ENCODE results near the gene KRT34.
"Not testable (repeated sequence)": the region's sequence is repeated elsewhere in the genome, so short reads cannot be mapped to it uniquely, and the experiment has no call there.

The KRT34 gene

DNA sequence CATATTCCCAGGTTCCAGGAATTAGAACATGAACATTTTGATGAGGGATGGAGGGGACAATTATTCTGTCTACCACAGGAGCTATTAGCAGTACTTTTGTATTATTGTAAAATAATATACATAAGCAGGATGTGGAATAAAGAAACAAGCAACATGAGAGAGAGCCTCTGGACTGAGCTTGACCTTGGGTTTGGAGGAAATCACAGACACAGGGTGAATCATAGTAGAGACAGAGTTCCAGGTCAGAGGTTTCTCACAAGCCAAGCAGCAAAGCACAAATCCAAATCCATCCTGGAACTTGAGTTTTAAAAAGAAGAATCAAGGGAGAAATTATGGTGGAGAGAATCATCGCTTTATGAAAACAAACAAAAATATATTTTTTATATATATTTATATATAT lies 10.2 kb upstream of the KRT34 start:
- Histone ChIP-seq H3K4me1 (ENCODE audit: control insufficient read depth, insufficient read depth, low read length, unreplicated experiment) (peaks cover 23% of the 10 kb centered on the region), H3K4me3 (ENCODE audit: low read depth, low read length) (no peak overlapping the region), H3K79me2 (ENCODE audit: control insufficient read depth, insufficient read depth, low read length, unreplicated experiment) (no peaks in the 10 kb centered on the region), H3K27me3 (ENCODE audit: insufficient read depth, low read length) (no peaks in the 10 kb centered on the region), H3K27ac (ENCODE audit: low read depth, low read length) (0 out of 2 replicates have a peak overlapping the region, but pooled peaks have one; percentile 29), H2AFZ (ENCODE audit: low read length, unreplicated experiment) (no peak overlapping the region), H3K36me3 (ENCODE audit: insufficient read depth, low read length) (no peaks in the 10 kb centered on the region)

DNA sequence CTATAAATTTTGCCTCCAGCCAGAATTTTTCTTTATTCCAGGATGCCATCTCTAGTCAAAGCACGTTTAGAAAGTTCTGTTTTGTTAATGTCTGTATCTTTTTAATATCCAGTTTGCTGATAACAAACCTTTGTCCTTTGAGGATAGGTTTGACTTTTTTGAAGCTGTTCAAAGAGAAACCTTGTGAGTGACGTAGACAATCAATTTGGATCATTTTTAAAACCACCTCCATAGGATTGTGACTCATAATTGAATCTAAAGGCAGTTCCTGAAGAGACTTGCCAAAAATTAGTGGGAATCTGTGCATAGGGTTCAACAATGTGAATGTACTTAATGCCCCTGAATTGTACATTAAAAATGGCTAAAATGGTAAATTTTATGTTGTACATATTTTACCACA lies 9.4 kb upstream of the KRT34 start:
- H3K27ac ChIP-seq (ENCODE audit: low read depth, low read length) = no peak overlapping the region
- H3K27me3 ChIP-seq (ENCODE audit: insufficient read depth, low read length) = no peaks in the 10 kb centered on the region
- no peak overlapping the region for H2AFZ ChIP-seq (ENCODE audit: low read length, unreplicated experiment)
- no peak overlapping the region for H3K4me3 ChIP-seq (ENCODE audit: low read depth, low read length)
- no peaks in the 10 kb centered on the region for H3K36me3 ChIP-seq (ENCODE audit: insufficient read depth, low read length)
- H3K4me1 ChIP-seq (ENCODE audit: control insufficient read depth, insufficient read depth, low read length, unreplicated experiment) = peaks cover 23% of the 10 kb centered on the region
- no peaks in the 10 kb centered on the region for H3K79me2 ChIP-seq (ENCODE audit: control insufficient read depth, insufficient read depth, low read length, unreplicated experiment)

DNA sequence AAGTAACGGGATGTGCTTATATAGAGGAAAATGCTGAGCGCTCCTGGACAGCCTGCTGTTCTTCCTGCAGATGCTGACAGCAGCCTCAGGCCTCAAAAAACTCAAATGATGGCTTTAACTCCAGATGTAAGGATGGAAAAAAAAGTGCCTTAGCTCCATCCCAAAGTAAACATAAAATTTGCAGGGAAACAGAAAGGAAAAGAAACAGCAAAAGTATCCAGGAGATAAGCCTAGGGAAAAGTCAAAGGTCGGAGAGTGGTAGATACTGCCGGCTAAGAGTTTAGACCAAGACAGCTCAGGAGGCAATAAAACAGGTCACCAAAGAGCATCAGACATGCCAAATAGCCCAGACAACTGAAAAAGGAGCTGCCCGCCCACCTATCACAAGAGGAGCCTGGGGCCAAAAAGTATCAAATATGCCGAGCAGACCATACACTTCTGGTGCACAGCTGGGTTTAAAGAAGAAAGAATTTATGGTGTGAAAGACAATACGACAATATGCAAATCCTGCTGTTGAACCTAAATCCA lies 8.4 kb upstream of the KRT34 start:
- Histone ChIP-seq H3K27ac (ENCODE audit: low read depth, low read length) (no peak overlapping the region), H3K4me1 (ENCODE audit: control insufficient read depth, insufficient read depth, low read length, unreplicated experiment) (peaks cover 23% of the 10 kb centered on the region), H3K79me2 (ENCODE audit: control insufficient read depth, insufficient read depth, low read length, unreplicated experiment) (no peaks in the 10 kb centered on the region), H3K4me3 (ENCODE audit: low read depth, low read length) (no peak overlapping the region), H3K36me3 (ENCODE audit: insufficient read depth, low read length) (no peaks in the 10 kb centered on the region), H3K27me3 (ENCODE audit: insufficient read depth, low read length) (no peaks in the 10 kb centered on the region), H2AFZ (ENCODE audit: low read length, unreplicated experiment) (no peak overlapping the region)

DNA sequence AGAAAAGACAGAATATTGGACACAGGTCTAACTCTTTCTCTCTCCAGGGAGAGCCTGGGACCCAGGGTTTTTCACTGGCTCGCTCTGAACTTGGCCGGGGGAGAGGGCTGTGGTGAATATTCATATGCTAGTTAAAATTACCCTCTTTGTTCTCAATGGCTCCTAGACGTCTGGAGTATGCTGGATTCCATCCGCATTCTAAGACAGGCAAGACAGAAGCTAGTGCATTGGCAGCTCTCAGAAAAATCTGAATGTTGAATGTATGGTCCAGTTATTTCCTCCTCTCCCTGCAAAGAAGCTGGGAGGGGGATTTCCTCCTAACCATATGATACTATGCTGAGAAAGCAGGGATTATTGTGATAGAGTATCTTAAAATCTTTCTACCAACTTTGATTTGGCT lies 5.6 kb upstream of the KRT34 start:
- no peak overlapping the region for H3K27ac ChIP-seq (ENCODE audit: low read depth, low read length)
- H3K79me2 ChIP-seq (ENCODE audit: control insufficient read depth, insufficient read depth, low read length, unreplicated experiment) = no peaks in the 10 kb centered on the region
- no peak overlapping the region for H3K4me3 ChIP-seq (ENCODE audit: low read depth, low read length)
- H2AFZ ChIP-seq (ENCODE audit: low read length, unreplicated experiment) = no peak overlapping the region
- H3K36me3 ChIP-seq (ENCODE audit: insufficient read depth, low read length) = no peaks in the 10 kb centered on the region
- H3K4me1 ChIP-seq (ENCODE audit: control insufficient read depth, insufficient read depth, low read length, unreplicated experiment) = peaks cover 11% of the 10 kb centered on the region
- no peaks in the 10 kb centered on the region for H3K27me3 ChIP-seq (ENCODE audit: insufficient read depth, low read length)

DNA sequence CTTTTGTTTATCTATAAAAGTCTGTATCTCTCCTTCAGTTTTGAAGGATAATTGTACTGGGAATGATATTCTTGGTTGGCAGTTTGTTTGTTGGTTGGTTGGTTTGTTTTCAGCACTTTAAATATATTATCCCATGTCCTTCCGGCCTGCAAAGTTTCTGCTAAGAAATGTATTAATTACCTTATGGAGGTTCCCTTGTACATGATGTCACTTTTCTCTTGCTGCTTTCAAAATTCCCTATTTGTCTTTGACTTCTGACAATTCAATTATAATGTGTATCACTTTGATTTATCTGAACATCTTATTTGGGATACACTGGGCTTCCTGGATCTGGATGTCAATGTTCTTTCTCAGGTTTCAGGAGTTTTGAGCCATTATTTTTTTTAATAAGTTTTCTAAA lies 4.1 kb upstream of the KRT34 start:
- Histone ChIP-seq H3K4me1 (ENCODE audit: control insufficient read depth, insufficient read depth, low read length, unreplicated experiment) (peaks cover 12% of the 10 kb centered on the region), H3K27ac (ENCODE audit: low read depth, low read length) (no peak overlapping the region), H3K4me3 (ENCODE audit: low read depth, low read length) (no peak overlapping the region), H3K27me3 (ENCODE audit: insufficient read depth, low read length) (no peaks in the 10 kb centered on the region), H3K36me3 (ENCODE audit: insufficient read depth, low read length) (no peaks in the 10 kb centered on the region), H2AFZ (ENCODE audit: low read length, unreplicated experiment) (no peak overlapping the region), H3K79me2 (ENCODE audit: control insufficient read depth, insufficient read depth, low read length, unreplicated experiment) (no peaks in the 10 kb centered on the region)

DNA sequence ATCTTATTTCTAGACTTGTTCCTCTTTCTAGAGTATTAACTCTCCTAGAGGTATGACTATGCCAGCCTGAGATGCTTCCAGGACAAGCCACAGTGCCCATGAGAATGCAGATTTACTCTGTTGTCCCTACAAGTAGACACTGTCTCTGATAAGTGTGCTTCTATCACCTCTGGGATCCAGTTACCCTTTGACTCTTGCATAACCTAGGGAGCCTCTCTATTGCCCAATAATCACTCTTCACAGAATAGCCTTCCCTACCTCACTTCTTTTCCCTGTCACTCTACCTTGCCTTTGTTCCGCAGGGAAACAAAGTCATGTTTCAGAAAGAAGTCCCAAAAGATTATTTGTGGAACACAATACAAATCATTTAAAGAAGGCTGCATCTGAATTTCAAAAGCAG lies 1.6 kb upstream of the KRT34 start:
- H3K4me3 ChIP-seq (ENCODE audit: low read depth, low read length) = no peak overlapping the region
- peaks cover 29% of the 10 kb centered on the region for H3K4me1 ChIP-seq (ENCODE audit: control insufficient read depth, insufficient read depth, low read length, unreplicated experiment)
- H2AFZ ChIP-seq (ENCODE audit: low read length, unreplicated experiment) = no peak overlapping the region
- H3K79me2 ChIP-seq (ENCODE audit: control insufficient read depth, insufficient read depth, low read length, unreplicated experiment) = no peaks in the 10 kb centered on the region
- H3K27ac ChIP-seq (ENCODE audit: low read depth, low read length) = no peak overlapping the region
- no peaks in the 10 kb centered on the region for H3K27me3 ChIP-seq (ENCODE audit: insufficient read depth, low read length)
- H3K36me3 ChIP-seq (ENCODE audit: insufficient read depth, low read length) = no peaks in the 10 kb centered on the region

DNA sequence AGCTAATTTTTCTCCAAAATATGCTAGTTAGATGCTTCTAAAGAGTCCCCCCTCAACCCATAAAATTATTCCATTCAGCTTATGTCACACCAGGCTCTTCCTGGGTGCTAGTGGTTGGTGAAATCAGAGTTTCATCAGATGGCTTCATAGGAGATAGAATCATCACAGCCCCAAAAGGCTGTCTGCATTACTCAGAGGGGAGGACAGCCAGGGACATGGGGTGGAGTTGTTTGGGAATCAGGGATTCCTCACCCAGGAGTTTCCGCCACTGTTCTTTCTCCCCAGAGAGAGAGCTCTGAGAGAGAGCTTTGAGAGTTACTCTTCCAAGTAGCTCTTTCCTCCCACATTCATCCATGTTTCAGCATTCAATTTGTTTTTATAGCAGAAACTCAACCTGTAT lies 288 bp upstream of the KRT34 start:
- peak overlapping the region; percentile 63 for H3K27ac ChIP-seq (ENCODE audit: low read depth, low read length)
- no peaks in the 10 kb centered on the region for H3K27me3 ChIP-seq (ENCODE audit: insufficient read depth, low read length)
- no peaks in the 10 kb centered on the region for H3K36me3 ChIP-seq (ENCODE audit: insufficient read depth, low read length)
- no peak overlapping the region for H2AFZ ChIP-seq (ENCODE audit: low read length, unreplicated experiment)
- peaks cover 35% of the 10 kb centered on the region for H3K4me1 ChIP-seq (ENCODE audit: control insufficient read depth, insufficient read depth, low read length, unreplicated experiment)
- H3K4me3 ChIP-seq (ENCODE audit: low read depth, low read length) = no peak overlapping the region
- no peaks in the 10 kb centered on the region for H3K79me2 ChIP-seq (ENCODE audit: control insufficient read depth, insufficient read depth, low read length, unreplicated experiment)

DNA sequence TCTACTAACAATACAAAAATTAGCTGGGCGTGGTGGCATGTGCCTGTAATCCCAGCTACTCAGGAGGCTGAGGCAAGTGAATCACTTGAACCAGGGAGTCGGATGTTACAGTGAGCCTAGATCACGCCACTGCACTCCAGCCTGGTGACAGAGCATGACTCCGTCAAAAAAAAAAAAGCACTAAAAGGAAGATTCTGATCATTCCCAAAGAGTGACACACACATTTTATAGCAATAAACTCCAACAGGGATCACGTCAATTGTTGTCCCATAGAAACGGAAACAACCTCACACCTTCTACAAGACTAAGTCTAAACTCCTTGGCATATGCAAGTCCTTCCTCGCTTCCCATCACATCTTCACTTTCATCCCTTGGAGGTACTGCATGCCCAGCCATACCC lies 2.0 kb downstream of the KRT34 start:
- Histone ChIP-seq H3K4me1 (ENCODE audit: control insufficient read depth, insufficient read depth, low read length, unreplicated experiment) (peaks cover 37% of the 10 kb centered on the region), H3K27ac (ENCODE audit: low read depth, low read length) (peak overlapping the region; percentile 86)
- not testable (repeated sequence) for H3K36me3 ChIP-seq (ENCODE audit: insufficient read depth, low read length); H3K79me2 ChIP-seq (ENCODE audit: control insufficient read depth, insufficient read depth, low read length, unreplicated experiment); H2AFZ ChIP-seq (ENCODE audit: low read length, unreplicated experiment); H3K27me3 ChIP-seq (ENCODE audit: insufficient read depth, low read length); H3K4me3 ChIP-seq (ENCODE audit: low read depth, low read length)

DNA sequence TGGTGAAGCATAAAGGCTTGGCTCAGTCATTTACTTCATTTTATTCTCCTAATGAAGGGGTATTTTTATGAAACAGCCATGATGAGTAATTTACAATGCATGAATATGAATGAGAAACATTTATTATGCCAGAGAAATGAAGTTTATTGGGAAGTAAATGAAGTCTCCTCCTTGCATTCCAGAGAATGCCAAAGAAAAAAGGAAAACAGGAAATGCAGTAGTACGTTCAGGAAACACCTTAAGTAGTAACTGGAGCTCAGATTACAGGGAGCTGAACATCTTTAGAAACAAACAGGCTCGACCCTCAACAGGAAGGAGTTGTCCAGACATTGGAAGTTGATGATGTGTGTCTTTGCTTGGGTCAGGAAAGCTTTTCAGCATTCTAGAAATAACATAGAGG lies 4.6 kb downstream of the KRT34 start:
- H3K27ac ChIP-seq (ENCODE audit: low read depth, low read length) = no peak overlapping the region

DNA sequence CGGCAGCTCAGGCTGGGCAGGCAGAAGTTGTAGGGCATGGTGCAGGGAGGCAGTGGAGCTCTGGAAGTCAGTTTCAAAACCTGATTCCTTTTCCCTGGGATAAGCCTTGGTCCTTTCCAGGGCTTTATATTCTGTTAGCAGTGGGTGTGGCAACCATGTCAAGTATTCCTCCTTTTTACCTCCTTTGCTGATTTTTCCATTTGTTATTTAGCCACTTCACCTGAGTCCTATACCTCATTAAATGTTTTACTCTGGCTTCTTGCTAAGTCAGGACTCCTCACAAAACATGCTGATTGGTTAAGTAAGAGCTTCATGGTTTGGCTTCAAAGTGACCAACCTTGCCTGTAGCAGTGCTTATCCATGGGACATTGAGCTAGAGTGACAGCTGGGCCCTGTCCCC lies 12.4 kb downstream of the KRT34 start, which contains the start of gene KRT33B:
Gene KRT33B (minus strand): TSS at position 101 of the 400 bp plus-strand sequence. CDS start 63 bp downstream, at position 38.
- H3K27ac ChIP-seq (ENCODE audit: low read depth, low read length) = no peak within 1 kb of the TSS
- no peaks in the 10 kb centered on the region for H3K79me2 ChIP-seq (ENCODE audit: control insufficient read depth, insufficient read depth, low read length, unreplicated experiment)
- no peak within 1 kb of the TSS for H2AFZ ChIP-seq (ENCODE audit: low read length, unreplicated experiment)
- H3K27me3 ChIP-seq (ENCODE audit: insufficient read depth, low read length) = no peaks in the 10 kb centered on the region
- no peak within 1 kb of the TSS for H3K4me3 ChIP-seq (ENCODE audit: low read depth, low read length)
- peaks cover 2% of the 10 kb centered on the region; the same call in 1 of the 2 replicates for H3K36me3 ChIP-seq (ENCODE audit: insufficient read depth, low read length)
- H3K4me1 ChIP-seq (ENCODE audit: control insufficient read depth, insufficient read depth, low read length, unreplicated experiment) = peaks cover 4% of the 10 kb centered on the region

More for the DNA sequence above, 4.6 kb downstream of the KRT34 start:
- H3K4me3 ChIP-seq (ENCODE audit: low read depth, low read length) = no peak overlapping the region
- H3K4me1 ChIP-seq (ENCODE audit: control insufficient read depth, insufficient read depth, low read length, unreplicated experiment) = peaks cover 34% of the 10 kb centered on the region
- peaks cover 2% of the 10 kb centered on the region; the same call in 1 of the 2 replicates for H3K36me3 ChIP-seq (ENCODE audit: insufficient read depth, low read length)
- H3K79me2 ChIP-seq (ENCODE audit: control insufficient read depth, insufficient read depth, low read length, unreplicated experiment) = no peaks in the 10 kb centered on the region
- H3K27me3 ChIP-seq (ENCODE audit: insufficient read depth, low read length) = no peaks in the 10 kb centered on the region
- no peak overlapping the region for H2AFZ ChIP-seq (ENCODE audit: low read length, unreplicated experiment)

DNA sequence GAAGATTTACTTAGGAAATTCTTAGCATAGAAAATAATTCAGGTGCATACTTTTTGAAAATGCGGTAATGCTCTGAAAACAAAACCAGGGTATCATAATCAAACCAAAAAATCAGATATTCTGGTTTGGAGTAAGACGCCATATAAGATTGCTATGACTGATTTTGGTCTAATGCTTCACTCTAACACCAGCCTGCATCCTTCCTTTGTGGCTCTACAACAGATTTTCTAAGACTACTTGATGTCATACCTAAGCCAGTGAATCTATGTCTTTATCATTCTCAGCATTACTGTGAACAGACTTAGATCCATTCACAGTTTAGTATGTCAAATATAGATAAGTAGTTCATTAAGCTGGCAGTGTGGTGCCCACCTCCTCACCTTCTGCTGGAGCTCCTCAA lies 13.1 kb downstream of the KRT34 start:
- H3K79me2 ChIP-seq (ENCODE audit: control insufficient read depth, insufficient read depth, low read length, unreplicated experiment) = no peaks in the 10 kb centered on the region
- no peaks in the 10 kb centered on the region for H3K36me3 ChIP-seq (ENCODE audit: insufficient read depth, low read length)
- H2AFZ ChIP-seq (ENCODE audit: low read length, unreplicated experiment) = no peak overlapping the region
- H3K27ac ChIP-seq (ENCODE audit: low read depth, low read length) = no peak overlapping the region
- H3K4me1 ChIP-seq (ENCODE audit: control insufficient read depth, insufficient read depth, low read length, unreplicated experiment) = peaks cover 4% of the 10 kb centered on the region
- H3K27me3 ChIP-seq (ENCODE audit: insufficient read depth, low read length) = no peaks in the 10 kb centered on the region
- H3K4me3 ChIP-seq (ENCODE audit: low read depth, low read length) = no peak overlapping the region

Measured in ACC112 (cell line).